Pancreas (tissue), 10 donors: ENCODE results near the gene GPAM. TPM values are rescaled to one million over a fixed set of nuclear protein-coding genes. Genes with fewer than 3 reads are reported as not detected.

ENCODE experiments used
- ATAC-seq, 4 donors: fragments of 200-7000 bp; cut with Tn5 transposase; one replicate each; pipeline versions ENCODE4 v1.8.0 to v1.9.1; 2020; ENCODE audit warnings: mild to moderate bottlenecking in 4 of 4, moderate library complexity in 4 of 4
- DNase-seq, 6 donors: peaks; one replicate each; pipeline ENCODE4 v3.0.0-alpha.2; 2020
- FAIRE-seq: peaks from 2 replicates; lab custom pipeline; 2012; peaks lifted over from hg19 to GRCh38; lab: Jason Lieb, UNC
- H3K27ac ChIP-seq, 4 donors: fragments of 200-600 bp; sonication (generic); 1 replicate in 3 of 4; 2 replicates in 1 of 4; pipeline versions ENCODE4 v1.5.0 to v1.8.0; 2020
- H3K27me3 ChIP-seq, 4 donors: fragments of 200-600 bp; one replicate each; pipeline ENCODE4 v1.8.0; 2021
- H3K36me3 ChIP-seq, 3 donors: fragments of 200-600 bp; sonication (generic) in 1 of 3; one replicate each; pipeline versions ENCODE4 v1.5.0 to v1.8.0; 2020 to 2021
- H3K4me1 ChIP-seq, 3 donors: fragments of 200-600 bp; one replicate each; pipeline ENCODE4 v1.8.0; 2021
- H3K4me3 ChIP-seq, 4 donors: fragments of 200-600 bp; sonication (generic) in 2 of 4; one replicate each; pipeline versions ENCODE4 v1.5.0 to v1.8.0; 2020 to 2021
- H3K9me3 ChIP-seq, 4 donors: fragments of 200-600 bp; one replicate each; pipeline ENCODE4 v1.8.0; 2021
- WGBS, 2 donors: extraction: QIAGEN DNeasy Blood & Tissue Kit; methylation state at CpG; one replicate each; pipeline ENCODE4 v1.1.7; 2013; 5-methylcytosine and 5-hydroxymethylcytosine counted together
- intact Hi-C, 3 donors: fragments of 100-400 bp; cut with DNase I; formaldehyde crosslinking; loops; one replicate each; pipeline versions ENCODE4 v1.11.1 to v1.14.2; 2022
- polyA plus RNA-seq, 2 donors: library from polyadenylated mRNA; stranded (reverse); fragments of 200-250 nt; gene quantifications; one replicate each; pipeline ENCODE4 v1.2.3, GENCODE V29; 2013
- total RNA-seq, 6 donors: library from RNA; stranded (reverse); fragmentation: NEBNext Ultra II Directional in 4 of 6; extraction: Animal tissue kit (Norgen Biotek cat#: 25700) in 4 of 6; gene quantifications; one replicate each; pipeline versions ENCODE4 v1.2.1 to v1.2.4, GENCODE V29; 2021 to 2023
- TF ChIP-seq, protein P1 (sequence below), 4 donors: fragments of 200-600 bp; sonication (generic) in 3 of 4; IDR thresholded peaks; one replicate each; pipeline versions ENCODE4 v1.5.0 to v1.8.0; 2021; ENCODE audit warnings: antibody characterized with exemption in 4 of 4
- donor health status: healthy with polysubstance abuse.
- donor health status: DM: no; HTN: no; CAD: no; lungs with moderate emphysema.
- donor health status: DM: no; HTN: no; CAD: no.
- donor health status: control.
- donor health status: control.
- donor health status: Bipolar disorder and iron deficiency.
- donor health status: DM: yes; HTN: yes; CAD: no.
- donor health status: DM: no; HTN: no; CAD: no.
- donor health status: DM: no; HTN: no; CAD: no.
- donor health status: DM: yes; HTN: yes; CAD: no.

GPAM gene
- total and polyA plus RNA-seq, 8 donors = 2.9 to 29.4 (median 4.2) TPM

DNA sequence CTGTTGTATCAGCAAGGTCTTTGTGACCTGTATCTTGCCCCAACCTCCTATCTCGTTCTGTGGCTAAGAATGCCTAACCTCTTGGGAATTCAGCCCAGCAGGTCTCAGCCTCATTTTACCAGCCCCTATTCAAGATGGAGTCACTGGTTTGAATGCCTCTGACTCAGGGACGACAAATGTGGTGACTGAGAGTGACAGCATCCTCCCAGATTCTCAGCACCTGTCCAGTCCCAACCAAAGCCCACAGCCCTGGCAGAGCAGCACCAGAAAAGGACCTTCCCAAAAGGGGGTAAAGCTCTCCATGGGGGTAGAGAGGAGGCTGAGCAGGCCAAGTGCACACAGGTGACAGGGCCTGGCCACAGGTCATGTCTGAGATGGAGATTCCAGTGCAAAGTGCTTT is 35.4 kb upstream of the GPAM start:
- WGBS, 2 donors = 59 to 66% methylated on average over 2 of the region's 2 CpGs
- Histone ChIP-seq H3K9me3 (no peaks in the 10 kb centered on the region), H3K27ac (no peak overlapping the region), H3K36me3 (no peaks in the 10 kb centered on the region), H3K4me1 (no peaks in the 10 kb centered on the region), H3K4me3 (no peak overlapping the region), H3K27me3 (no peaks in the 10 kb centered on the region)
- FAIRE-seq = no peak
- DNase-seq = no peak
- intact Hi-C loops = no loop called here
- ATAC-seq = no peak
- TF ChIP-seq, protein P1, sequence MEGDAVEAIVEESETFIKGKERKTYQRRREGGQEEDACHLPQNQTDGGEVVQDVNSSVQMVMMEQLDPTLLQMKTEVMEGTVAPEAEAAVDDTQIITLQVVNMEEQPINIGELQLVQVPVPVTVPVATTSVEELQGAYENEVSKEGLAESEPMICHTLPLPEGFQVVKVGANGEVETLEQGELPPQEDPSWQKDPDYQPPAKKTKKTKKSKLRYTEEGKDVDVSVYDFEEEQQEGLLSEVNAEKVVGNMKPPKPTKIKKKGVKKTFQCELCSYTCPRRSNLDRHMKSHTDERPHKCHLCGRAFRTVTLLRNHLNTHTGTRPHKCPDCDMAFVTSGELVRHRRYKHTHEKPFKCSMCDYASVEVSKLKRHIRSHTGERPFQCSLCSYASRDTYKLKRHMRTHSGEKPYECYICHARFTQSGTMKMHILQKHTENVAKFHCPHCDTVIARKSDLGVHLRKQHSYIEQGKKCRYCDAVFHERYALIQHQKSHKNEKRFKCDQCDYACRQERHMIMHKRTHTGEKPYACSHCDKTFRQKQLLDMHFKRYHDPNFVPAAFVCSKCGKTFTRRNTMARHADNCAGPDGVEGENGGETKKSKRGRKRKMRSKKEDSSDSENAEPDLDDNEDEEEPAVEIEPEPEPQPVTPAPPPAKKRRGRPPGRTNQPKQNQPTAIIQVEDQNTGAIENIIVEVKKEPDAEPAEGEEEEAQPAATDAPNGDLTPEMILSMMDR (IDR thresholded peaks at IDR 0.05) = no peak

DNA sequence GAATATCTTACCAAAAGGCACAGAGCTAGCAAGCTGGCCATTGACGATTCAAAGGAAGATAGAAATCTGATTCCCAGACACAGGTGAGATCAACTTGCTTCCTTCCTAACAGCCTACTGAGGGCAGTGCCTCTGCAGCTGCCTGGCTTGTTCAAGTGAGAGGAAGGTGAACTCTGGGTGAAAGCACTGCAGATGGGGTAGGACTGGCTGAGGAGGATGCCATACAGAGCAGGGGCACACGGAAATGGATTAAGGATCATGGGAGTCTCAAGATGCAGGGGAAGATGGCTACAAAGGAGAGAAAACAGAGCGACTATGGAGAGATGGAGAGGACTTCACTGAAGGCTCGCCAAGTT is 34.4 kb upstream of the GPAM start:
- TF ChIP-seq, protein P1 (IDR thresholded peaks at IDR 0.05) = no peak
- no peak overlapping the region for H3K27ac ChIP-seq
- no peak for DNase-seq

GRCh38 chr10:112217386-112218035 is 33.9 kb upstream of the GPAM start:
- H3K27me3 ChIP-seq = no peaks in the 10 kb centered on the region
- H3K36me3 ChIP-seq = no peaks in the 10 kb centered on the region
- no peaks in the 10 kb centered on the region for H3K4me1 ChIP-seq
- no peak for FAIRE-seq
- TF ChIP-seq, protein P1 (IDR thresholded peaks at IDR 0.05) = no peak
- H3K4me3 ChIP-seq = no peak overlapping the region
- no peak for DNase-seq
- WGBS, 2 donors = 30 to 40% methylated on average over 4 of the region's 4 CpGs
- H3K9me3 ChIP-seq = no peaks in the 10 kb centered on the region
- intact Hi-C loops = no loop called here
- ATAC-seq = no peak
- no peak overlapping the region for H3K27ac ChIP-seq

More for the DNA sequence above, 34.4 kb upstream of the GPAM start:
- no peaks in the 10 kb centered on the region for H3K27me3 ChIP-seq
- H3K36me3 ChIP-seq = no peaks in the 10 kb centered on the region
- 49 to 53% methylated on average over 4 of the region's 4 CpGs for WGBS, 2 donors
- intact Hi-C loops = no loop called here
- no peak overlapping the region for H3K4me3 ChIP-seq
- no peak for FAIRE-seq
- no peaks in the 10 kb centered on the region for H3K4me1 ChIP-seq
- H3K9me3 ChIP-seq = no peaks in the 10 kb centered on the region
- no peak for ATAC-seq

DNA sequence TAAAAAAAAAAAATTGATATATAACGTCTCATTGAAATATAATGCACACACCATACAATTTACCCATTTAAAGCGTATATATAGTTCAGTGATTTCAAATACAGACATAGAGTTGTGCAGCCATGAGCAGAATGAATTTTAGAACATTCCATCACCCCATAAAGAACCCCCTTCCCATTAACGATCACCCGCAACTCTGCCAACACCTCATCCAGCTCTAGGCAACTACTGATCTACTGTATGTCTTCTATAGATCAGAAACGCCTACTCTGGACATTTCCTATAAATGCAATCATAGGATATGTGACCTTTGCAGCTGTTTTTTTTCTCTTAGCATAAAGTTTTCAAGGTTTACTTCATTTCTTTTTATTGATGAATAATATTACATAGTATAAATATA is 33.4 kb upstream of the GPAM start:
- H3K4me3 ChIP-seq = no peak overlapping the region
- H3K4me1 ChIP-seq = no peaks in the 10 kb centered on the region
- intact Hi-C loops = no loop called here
- H3K27me3 ChIP-seq = no peaks in the 10 kb centered on the region
- 69 to 80% methylated on average over 5 of the region's 5 CpGs for WGBS, 2 donors
- no peaks in the 10 kb centered on the region for H3K9me3 ChIP-seq
- ATAC-seq (no peak), FAIRE-seq (no peak), DNase-seq (no peak)
- no peak overlapping the region for H3K27ac ChIP-seq
- TF ChIP-seq, protein P1 (IDR thresholded peaks at IDR 0.05) = no peak
- H3K36me3 ChIP-seq = no peaks in the 10 kb centered on the region

- Histone ChIP-seq H3K4me3 (no peak overlapping the region), H3K27ac (no peak overlapping the region), H3K36me3 (no peaks in the 10 kb centered on the region), H3K9me3 (no peaks in the 10 kb centered on the region), H3K27me3 (no peaks in the 10 kb centered on the region), H3K4me1 (no peaks in the 10 kb centered on the region)
- WGBS, 2 donors = 75 to 85% methylated on average over 2 of the region's 2 CpGs
- TF ChIP-seq, protein P1 (IDR thresholded peaks at IDR 0.05) = no peak
- DNase-seq = no peak
- ATAC-seq = no peak
- intact Hi-C loops = no loop called here
- no peak for FAIRE-seq
Observed at GRCh38 chr10:112216151-112216550, 32.6 kb upstream of the GPAM start.
